CD4-positive, alpha-beta T cell treated with Interleukin-17A for 4 hours (primary cell): ENCODE measurements around the gene TTLL5.

Source experiments
- DNase-seq: peaks from one replicate; pipeline ENCODE4 v3.0.0-alpha.2; 2020; ENCODE audit warnings: mixed read lengths

The TTLL5 gene

GRCh38 chr14:75805646-75806045 lies 144.6 kb downstream of the TTLL5 start:
- no peak for DNase-seq

- no peak for DNase-seq
Observed at GRCh38 chr14:75806352-75806832, 145.3 kb downstream of the TTLL5 start.

GRCh38 chr14:75807667-75808360 lies 146.8 kb downstream of the TTLL5 start:
- DNase-seq: no peak

- no peak for DNase-seq
Observed at GRCh38 chr14:75811136-75811829, 150.2 kb downstream of the TTLL5 start.

DNA sequence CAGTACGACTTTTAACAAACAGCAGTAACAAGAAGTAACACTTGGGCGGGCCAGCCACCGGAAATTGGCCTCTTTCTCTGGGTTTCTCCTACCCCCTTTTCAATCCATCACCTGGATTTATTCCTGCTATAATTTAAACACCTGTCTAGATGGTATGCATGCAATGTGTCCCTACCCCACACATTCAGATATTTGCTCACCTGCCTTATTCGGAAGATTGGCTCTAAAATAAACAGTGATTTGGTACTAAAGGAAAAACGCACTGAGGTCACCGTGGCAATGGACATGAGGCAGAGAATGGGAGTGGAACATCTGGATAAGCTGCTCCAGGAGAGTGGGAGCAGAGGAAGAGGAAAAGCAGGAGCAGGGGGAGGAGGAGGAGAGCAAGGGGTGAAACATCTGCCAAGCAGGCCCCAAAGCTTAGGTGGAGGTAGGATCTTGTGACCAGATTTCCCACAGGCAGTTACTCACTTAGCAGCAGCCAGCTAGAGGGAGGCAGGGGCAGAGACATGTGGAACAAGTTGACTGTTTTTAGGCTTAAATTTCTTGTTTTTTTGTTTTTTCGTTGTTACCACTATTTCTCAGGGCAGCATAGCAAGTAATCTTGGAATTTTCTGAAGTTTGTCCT lies 150.9 kb downstream of the TTLL5 start:
- DNase-seq: no peak

GRCh38 chr14:75812622-75813021 lies 151.6 kb downstream of the TTLL5 start:
- DNase-seq: no peak

DNA sequence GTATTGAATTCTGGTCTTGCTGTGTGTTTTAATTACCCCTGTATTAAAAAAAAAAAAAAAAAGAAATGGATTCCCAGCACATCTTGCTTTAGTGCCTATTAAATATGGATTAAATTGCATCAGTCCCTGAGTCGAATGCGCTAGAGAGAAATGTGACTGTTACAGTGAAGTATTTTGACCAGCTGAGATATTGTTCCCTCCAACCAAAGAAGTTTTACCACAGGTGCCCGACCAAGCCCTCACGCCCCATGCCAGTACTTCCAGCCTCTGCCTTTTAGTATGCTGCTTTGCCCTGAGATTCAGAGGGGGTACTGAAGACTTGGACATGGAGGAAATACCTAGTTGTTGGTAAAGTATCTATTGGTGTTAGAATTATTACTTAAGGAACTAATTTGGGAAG lies 159.7 kb downstream of the TTLL5 start:
- DNase-seq: no peak

GRCh38 chr14:75821831-75822521 lies 160.9 kb downstream of the TTLL5 start:
- DNase-seq: no peak

GRCh38 chr14:75822522-75823141 lies 161.6 kb downstream of the TTLL5 start:
- DNase-seq: no peak

GRCh38 chr14:75823334-75823733 lies 162.3 kb downstream of the TTLL5 start:
- no peak for DNase-seq

GRCh38 chr14:75824318-75824717 lies 163.3 kb downstream of the TTLL5 start:
- DNase-seq: no peak

DNA sequence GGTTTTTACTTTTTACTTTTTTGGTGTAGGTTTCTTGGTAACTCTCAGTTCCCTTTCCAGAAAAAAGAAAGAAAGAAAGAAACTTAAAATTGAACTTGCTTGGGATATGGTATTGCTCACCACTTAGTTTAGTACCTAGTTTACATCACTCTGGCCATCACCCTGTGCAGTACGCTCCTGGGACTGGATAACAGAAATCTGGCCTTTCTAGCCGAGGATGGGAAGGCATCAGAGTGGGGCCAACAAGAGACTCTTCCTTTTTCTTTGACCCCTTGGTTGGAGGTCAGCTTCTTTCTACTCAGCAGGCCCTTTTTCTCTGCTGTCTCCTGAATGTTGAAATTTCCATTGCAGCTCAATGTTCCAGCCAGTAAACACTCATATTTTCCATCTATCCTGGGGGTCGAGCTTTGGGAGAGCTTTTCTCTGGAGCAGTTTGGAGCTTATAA lies 164.1 kb downstream of the TTLL5 start:
- DNase-seq: no peak

- no peak for DNase-seq
Observed at GRCh38 chr14:75826599-75826998, 165.6 kb downstream of the TTLL5 start.

- no peak for DNase-seq
Observed at GRCh38 chr14:75827331-75827730, 166.3 kb downstream of the TTLL5 start.

DNA sequence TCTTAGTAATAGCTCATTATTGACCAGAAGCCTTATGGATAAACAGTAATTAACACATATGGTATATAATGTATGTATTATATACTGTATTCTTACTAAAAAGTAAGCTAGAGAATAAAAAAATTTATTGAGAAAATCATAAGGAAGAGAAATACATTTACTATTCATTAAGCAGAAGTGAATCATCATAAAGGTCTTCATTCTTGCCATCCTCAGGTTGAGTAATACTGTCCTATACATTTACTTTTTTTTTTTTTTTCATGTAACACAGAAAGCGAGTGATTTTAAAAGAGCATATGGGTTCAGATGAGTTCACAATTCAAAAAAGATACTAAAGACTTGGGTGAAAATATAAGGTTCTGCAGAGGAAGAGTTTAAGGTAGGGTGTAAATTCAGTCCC lies 168.3 kb downstream of the TTLL5 start:
- no peak for DNase-seq

- peak; percentile 63 for DNase-seq
Observed at GRCh38 chr14:75831455-75831854, 170.4 kb downstream of the TTLL5 start.

DNA sequence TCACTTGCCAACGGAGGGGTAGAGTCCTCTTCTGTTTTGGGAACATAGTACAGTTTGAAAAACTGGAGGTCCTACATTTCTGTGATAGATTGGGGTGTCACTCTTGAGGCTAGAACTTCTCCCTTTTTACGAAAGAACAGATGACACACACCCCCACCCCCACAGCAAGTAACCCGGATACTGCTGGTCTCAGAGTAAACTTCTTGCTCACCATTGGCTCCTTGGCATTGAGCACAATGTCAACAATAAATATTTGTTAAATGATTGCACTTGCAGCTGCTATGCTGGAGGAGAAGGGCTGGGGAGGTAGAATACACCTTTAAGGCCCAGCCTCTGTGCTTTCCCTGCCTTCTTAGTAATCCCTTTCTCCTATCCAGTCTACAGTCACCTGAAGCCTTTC lies 170.9 kb downstream of the TTLL5 start:
- DNase-seq: no peak

DNA sequence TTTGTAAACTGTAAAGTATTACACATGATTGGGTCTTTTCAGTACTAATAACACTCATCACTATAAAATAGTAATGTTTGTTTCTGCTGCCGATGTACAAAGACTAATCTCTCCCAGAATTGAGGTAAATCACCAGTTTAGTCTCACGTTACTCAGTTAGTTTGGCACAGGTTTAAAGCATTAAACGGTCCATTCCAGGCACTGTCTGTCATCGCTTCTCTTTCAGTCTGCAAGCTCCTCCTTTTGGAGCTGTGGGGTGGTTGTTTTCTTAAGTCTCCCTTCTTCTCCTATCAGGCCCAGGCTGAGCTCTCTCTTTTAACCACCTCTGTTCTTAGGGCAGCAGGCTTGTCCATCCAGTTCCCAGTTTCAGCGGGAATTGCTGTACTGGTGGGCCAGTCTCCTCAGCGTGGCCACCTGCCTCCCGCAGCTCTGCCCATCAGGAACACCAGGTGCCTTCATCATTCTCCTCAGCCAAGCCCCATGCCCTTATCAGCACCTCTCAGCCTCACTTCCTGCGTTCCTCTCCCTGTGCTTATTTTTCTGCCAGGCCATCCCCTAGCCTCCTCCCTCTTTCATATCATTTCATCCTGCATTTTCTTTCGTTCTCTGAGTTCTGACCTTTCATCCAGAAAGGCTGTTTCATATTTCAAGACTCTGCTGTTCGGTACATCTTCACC lies 171.7 kb downstream of the TTLL5 start:
- DNase-seq: no peak

- no peak for DNase-seq
Observed at GRCh38 chr14:75833326-75834020, 172.4 kb downstream of the TTLL5 start.

GRCh38 chr14:75835156-75835725 lies 174.2 kb downstream of the TTLL5 start:
- DNase-seq: no peak

- DNase-seq: no peak
Observed at GRCh38 chr14:75835737-75836136, 174.7 kb downstream of the TTLL5 start.
